ENCODE measurements around the gene ARHGEF6.
A peak's percentile ranks its signal among the peaks of the same experiment; 100 is the strongest.

Gene ARHGEF6

DNA sequence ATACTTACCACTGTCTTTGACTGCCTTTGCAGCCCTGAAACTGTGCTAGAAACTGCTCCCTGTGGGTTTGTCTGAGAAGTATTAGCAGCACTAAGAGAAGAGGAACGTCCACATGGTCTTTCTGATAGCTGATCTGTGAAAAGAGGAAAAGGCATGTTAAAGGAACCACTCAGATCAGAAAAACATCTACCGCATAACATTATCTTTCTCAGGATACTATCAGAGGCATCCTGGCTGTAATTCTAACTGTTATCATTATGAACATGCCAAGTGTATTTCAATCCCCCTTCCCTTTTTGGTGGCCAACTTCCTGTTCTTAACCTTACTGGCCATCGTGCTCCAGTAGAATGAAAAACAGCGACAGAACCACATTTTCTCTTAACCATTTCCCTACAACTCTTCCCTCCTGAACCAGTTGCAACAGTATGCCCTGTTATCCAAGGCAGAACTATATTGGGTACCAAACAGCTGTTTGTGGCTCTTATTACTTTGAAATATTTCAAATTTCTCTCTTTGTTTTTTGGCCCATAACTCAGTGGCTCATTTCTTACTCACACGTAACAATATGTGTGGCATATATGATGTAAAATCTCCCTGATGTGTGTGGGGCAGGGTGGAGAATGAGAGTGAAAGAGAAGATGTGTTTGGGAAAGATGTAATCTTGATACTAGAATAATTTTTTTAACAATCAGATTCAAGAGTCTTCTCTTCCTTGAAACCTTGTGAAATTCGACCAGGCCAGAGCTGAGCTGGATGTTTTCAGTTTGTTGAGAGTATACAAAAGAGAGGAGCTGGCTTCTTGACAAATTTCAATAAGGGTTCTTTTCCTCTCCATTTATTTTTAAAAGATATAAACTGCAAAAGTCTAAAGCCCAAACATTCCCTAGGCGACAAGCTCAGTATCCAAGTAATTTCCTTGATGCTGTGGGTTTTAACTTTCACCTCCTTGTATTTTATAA lies 35.2 kb downstream of the ARHGEF6 start:
- no peak for DNase-seq

DNA sequence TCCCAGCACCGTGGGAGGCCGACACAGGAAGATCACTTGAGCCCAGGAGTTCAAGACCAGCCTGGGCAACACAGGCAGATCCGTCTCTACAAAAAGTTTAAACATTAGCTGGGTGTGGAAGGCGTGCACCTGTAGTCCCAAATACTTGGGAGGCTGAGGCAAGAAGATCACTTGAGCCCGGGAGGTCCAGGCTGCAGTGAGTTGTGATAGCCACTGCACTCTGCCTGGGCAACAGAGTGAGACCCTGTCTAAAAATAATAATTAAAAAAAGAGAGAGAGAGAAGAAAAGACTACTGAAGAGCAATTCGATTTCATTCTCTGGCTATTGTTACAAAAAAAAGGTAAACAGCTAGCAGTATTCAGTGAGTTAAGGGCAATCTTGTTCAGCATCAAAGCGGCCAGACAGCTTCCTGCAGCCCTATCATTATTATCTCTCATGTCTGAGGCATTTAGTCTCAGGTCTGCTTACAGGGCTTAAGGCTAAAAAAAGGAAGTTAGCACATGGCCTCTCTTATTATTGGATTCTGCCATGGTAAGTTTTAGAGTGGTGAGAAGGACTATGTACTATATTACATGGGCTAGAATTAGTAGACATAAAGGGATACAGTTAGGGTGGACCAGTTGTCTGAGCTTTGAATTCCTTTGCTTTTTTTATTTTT lies 37.9 kb downstream of the ARHGEF6 start:
- DNase-seq = no peak

DNA sequence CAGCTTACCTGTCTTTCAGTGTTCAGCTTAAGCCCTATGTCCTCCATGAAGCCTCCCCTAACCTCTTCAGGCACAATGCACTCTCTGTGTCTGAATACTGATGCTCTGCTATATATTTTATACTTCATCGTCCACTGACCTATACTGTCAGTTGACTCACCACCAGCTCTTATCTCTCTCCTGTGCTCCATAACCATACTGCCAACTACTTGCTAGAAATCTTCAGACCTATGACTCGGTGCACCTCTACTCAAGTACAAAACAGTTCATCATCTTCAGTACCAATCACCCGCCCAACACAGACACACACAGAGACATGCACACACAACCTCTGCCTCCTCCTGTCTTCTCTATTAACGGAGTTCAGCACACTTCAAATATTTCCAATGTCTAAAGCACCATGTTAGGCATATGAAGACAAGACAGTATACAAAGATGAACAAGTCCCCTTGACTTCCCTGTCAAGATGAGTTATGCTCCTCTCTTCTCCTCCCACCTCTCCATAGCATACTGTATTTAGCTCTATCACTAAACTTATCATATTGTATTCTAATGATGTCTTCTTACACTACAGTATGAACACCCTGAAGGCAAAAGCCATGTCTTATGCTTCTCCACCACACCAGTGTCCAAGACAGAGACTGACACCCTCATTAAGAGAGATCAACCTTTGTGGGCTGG lies 42.5 kb downstream of the ARHGEF6 start:
- no peak for DNase-seq

DNA sequence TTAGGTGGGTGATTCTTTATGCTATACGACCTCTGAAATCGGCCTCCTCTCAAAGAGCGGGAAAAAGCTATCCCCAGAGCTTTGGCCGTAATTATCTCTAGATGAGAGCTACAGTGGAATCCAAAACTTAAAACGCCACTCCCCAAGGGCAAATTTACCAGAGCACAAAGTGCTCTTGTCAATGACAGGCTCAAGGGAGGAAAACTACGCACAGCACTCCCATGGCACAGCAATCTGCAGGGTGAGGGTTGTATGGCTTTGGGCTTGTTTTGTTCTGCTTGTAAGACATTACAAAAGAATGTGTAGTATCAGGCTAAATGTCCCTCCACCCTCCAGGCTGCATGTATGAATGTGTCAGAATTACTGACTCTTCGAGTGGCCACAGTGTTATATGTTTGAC lies 44.0 kb downstream of the ARHGEF6 start:
- DNase-seq = no peak

DNA sequence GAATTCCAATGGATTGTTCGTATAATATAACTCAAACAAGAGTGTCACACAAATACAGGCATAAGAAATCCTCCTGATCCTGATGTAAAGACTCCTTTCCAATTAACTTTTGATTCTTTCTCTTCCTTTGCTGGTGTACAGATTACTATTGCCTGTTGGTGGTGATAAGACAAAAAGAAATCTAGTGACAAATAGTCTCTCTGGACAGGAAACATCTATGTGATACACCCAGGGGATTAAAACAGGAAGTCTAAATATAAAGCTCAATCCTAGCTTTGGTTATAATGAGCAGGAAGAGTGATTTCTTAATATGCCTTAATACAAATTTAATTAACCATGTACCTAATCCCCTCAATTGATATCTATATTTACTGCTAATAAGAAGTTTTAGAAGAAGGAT lies 45.1 kb downstream of the ARHGEF6 start:
- no peak for DNase-seq

DNA sequence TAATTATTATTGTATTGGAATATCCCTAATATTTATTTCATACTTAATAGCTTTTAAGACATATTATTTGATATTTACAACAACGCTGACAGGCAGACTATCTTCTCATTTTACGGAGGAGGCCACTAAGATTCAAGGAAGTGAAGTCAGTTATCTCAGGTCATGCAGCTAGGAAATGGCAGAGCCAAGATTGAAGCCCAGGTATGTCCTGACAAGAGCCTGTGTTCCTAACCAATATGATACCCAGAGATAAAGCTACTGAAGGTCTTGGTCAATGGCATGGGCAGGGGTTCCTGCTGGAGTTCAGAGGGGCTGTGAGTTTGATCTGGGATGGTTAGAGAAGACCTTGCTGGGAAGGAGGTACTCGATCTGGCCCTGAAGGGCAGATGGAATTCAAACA lies 47.1 kb downstream of the ARHGEF6 start:
- DNase-seq = no peak

DNA sequence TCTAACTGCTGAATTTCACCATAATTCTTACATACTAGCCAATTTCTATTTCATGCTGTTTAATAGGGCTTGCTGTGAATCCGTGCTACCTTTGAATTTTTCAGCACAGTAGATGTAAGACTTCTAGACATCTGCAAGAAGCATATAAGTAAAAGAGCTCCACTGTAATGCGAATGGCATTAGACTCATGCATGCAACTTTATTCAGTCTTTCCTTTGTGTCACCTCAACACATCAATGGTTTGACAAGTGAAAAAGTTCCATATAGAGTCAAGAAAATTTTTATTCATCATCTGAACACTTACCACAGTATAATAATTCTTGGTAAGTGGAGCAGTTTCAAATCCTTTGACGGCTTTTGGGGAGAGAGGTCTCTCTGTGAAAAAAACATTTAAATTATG lies 48.9 kb downstream of the ARHGEF6 start:
- no peak for DNase-seq

DNA sequence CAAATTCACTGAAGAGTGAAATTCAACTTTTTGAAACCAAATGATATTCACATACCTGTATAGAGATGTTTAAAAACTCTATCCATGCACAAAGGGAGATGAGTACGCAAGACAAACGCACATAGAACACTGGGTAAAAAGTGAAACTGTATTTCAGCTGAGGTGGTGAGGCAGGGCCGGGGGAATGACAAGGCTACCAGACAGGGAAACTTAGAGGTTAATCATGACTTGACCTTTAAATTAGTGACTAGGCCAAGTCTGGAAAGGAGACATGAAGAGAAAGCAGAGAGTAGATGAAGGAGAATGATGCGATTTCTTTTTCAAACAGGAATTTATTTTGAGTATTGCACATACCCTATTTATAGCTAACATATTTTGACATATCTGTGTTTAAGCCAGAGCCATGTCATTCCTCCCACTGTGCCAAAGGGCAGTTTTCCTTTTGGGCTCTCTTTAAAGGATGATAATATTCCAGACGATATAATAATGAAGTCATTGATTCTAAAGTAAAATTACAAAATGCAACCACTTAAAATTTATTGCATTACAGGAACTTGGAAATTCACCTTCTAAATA lies 49.4 kb downstream of the ARHGEF6 start:
- no peak for DNase-seq

DNA sequence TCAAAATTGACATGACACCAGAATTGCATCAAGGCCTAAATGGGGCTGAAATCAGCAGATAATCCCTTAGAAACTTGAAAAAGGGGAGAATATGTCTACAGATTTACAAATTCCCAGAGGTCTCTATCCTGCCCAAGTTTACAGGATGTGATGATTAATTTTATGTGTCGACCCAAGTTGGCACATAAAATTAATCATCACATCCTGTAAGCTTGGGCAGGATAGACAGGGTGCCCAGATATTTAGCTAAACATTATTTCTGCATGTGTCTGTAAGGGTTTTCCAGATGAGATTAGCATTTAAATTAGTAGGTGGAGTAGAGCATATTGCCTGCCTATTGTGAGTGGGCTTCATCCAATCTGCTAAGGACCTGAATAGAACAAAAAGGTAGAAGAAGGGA lies 52.3 kb downstream of the ARHGEF6 start:
- no peak for DNase-seq

DNA sequence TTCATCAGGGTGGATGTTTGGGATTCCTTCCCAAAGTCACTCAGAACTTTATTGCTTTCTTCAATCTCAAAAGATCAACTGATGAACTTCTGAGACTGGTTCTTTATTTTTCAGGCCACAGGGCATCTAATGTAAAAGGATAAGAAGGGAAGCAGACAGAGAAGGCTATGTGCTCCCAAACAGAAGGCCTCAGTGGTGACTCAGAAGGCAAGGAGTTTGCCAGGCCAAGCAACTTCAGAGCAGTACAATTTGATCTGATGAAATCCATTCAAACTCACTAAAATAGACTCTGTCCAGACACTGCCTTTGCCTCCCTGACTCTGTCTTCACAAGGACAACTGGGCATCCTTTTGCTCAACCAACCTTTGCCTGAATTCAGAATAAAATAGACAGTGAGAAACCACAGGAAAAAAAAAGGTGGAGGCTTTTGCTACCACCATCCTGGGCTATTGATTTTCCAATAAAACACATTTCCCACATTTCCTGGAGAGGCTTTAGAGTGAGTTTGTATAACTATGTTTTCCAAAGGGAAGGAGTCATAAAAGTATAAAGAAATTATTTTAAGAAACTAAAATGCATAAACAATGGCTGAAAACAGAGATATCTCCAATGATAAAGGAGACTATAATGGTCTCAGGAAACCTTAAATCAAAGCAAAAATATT lies 55.2 kb downstream of the ARHGEF6 start:
- DNase-seq = no peak

DNA sequence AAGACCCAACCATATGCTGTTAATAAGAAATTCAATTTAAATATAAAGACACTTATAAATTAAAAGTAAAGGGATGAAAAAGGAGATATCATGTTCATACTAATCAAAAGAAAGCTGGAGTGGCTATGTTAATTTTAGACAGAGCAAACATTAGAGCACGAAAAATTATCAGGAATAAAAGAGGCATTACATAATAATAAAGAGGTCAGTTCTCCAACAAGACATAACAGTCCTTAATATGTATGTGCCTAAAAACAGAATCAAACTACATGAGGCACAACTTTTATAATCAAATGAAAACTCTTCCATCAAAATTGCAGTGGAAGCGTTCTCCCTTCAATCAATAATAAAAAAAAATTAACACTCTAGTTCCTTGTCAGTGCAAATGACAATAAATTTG lies 62.6 kb downstream of the ARHGEF6 start:
- DNase-seq = no peak

DNA sequence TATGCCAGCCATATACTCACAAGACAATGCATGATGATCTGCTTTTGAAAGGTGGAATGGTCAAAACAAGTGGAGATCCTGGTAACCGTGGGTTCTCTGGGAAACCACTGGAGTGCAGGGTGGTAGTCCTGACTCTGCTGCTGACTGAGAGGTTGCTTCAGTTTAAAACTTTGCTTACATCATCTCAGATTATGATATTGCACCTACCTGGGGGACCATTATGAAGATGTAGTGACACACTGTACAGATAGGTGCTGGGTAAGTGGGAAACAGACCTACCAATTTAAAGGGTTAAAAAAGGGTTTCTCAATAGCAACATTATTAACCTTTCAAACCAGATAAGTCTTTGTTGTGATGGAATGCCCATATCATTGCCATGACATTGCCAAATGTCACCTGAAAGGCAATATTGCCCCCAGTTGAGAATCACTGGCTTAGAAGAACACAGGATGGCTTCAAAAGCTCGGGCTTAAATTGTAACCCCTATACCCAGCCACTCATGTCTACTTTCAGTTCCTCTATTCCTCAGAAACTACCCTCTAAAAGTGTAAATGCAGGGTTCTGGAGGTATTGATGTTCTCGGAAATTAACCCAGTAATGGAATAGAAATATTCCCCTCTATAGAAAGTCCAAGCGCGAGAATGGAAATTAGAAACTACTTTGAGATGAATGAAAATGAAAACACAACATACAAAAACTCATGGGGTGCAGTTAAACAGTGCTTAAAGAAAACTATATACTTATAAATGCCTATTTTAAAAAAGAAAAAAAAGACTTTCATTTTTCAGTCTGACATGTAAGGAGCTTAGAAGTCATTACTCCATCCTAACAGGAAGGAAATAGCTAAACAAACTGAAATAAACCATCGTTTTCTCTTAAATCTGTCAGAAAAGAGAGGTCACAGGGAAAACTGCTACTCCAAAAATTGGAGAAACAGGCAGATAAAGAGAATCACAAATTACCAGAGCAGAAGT lies 65.8 kb downstream of the ARHGEF6 start:
- DNase-seq = no peak

DNA sequence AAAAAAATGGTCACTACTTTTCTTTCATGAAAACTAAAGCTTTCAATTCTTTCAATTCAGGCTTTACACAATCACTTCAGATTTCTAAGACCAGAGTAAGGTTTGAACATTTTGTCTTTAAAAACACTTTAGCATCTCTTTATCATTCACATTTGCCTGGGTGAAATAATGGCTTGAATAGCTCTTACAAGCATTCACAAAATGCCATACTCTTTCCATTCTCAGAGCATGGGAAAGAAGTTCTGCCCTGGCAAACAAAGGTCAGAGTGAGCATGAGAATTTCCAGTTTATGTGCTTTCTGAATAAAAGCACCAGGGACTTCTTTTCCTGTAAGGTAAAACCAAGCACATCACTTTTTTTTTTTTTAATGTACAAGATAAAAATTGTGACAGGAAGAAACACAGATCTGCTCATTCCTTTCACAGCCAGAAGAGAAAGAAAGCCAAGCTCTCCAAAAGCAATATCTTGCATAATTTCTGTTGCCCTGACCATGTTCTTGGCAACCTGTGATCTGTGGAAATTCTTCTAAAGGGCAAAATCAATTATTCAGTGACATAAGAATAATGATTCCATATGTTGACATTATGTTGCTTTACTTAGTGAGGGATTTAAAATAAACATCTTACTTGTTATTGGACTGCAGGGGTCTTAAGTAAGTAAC lies 68.0 kb downstream of the ARHGEF6 start:
- DNase-seq = no peak

DNA sequence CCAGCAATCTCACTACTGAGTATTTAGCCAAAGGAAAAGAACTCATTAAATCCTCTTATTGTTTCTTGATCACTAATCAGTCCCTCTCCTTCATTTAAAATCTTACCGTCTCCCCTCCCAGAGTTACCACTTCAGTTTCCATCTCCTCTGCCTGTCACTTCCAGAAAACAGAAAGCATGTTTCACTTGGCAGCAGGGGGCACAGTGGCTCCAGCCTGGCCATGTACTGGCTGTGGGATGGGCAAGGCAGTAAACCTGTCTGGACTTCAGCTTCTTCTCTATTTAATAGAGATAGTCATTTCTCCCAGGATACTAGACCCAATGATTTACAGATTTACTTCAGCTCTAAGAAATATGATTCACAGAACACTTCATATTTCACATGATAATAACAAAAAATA lies 69.6 kb downstream of the ARHGEF6 start:
- peak; percentile 8 for DNase-seq

DNA sequence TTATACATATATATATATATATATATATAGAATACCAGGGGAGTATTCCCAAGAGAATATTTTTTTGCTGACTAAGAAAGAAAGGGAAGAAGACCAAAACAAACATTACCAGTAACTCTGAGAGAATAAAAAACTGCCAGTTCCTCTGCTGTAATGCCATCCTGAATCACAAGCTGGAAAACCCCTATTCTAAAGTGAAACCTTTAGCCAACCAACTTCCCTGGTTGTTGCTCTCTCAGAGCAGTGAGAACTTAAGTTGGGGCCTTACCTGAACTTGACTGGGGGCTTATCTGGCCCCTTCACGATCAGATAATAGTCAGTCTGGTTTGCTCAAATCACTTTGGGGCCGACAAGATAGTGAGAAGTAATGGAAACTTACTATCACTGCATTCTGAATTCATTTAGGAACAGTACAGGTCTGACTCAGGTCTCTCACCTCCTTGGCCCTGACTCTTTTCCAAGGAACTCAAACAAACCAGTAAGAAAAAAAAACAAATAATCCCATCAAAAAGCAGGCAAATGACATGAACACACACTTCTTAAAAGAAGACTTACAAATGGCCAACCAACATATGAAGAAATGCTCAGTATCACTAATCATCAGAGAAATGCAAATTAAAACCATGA lies 70.3 kb downstream of the ARHGEF6 start:
- no peak for DNase-seq

DNA sequence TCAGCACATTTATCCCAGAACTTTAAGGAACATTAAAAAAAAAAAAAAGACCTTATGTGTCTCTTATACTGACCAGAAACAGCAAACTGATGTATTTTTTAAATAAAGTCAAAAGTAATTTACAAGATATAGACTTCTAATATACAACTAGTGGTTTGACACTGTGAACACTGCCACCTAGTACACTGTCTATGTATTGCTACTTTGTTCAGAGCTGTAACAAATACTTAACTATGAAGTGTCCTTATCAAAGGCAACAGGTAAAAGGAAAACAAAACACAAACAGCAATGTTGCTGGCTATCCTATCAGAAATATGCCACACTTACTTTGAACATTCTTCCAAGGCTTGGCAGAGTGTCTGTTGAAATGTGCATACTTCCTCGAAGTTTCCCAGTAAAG lies 72.4 kb downstream of the ARHGEF6 start:
- DNase-seq = no peak

DNA sequence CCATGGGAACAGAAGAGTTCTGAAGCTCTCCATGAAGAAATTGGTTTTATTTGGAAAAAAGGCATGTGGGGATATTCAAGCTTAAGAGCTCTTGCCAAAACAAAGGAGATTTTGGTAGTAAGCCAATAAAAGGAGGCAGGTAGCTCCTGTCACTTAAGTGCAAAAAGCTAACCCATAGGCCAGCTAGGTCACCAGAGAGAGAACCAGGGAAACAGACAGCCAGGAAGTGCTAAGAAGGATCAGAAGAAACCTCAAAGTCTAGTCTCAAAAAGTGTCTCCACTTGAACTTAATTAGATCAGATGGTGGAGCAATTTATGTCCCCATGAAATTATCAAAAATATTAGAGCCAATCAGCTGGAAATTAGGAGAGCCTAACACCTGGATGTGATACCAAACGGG lies 83.6 kb downstream of the ARHGEF6 start:
- DNase-seq = no peak

DNA sequence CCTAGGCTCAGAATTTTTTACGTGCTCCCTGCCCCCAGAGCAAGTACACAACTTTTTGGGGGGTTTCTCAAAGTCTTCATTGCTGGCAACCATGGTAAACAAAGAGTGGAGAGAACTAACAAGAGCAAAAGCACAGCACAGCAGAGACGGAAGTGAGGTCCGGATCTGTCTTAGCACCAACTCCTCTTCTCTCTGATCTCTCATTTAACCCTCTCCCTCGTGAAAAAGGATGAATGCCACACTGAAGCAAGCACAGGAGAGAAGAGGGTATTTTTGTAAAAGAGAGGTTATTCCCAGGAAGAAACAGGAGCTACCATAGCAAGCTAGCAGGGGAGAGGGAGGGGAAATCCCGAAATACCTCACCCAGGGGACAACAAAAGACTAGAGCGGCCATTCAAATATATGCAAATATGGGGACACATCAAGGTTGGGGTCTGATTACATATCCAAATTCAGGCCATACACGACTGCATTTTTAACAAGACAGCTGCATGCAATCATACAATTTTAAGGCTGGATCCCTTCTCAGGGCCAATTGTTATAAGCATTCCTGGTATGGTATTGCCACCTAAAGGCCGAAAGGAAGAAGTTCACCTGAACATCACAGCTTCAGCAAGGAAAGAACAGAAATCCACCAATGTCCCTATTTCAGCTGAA lies 86.2 kb downstream of the ARHGEF6 start:
- peak; percentile 12 for DNase-seq

DNA sequence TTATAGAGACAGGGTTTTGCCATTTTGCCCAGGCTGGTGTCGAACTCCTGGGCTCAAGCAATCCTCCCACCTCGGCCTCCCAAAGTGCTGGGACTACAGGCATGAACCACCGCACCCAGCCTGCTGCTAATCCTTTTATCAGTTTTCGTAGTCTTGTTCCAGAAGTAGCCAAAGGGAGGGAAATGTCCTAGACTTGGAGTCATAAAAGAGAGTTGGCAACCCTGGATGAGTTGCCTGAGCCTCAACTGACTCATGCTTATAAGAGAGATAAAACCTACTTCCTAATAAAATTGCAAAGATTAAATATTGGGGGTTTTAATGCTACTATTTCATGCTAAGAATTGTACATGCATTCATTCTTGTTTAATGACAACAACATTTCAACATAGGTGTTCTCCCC lies 88.5 kb downstream of the ARHGEF6 start:
- DNase-seq = no peak
